Choroid plexus epithelial cell (primary cell): ENCODE results near the gene KRTAP5-3.

Experiments used
- DNase-seq: peaks from one replicate; pipeline ENCODE4 v3.0.0-alpha.2; 2010; ENCODE audit warnings: low read depth
- H3K4me3 ChIP-seq: 2 replicates; pipeline ENCODE4 v1.5.1; 2011; ENCODE audit warnings: low read depth, mild to moderate bottlenecking, control low read depth, low read length, moderate library complexity
- CTCF ChIP-seq: conservative IDR thresholded peaks from 2 replicates; pipeline ENCODE4 v1.5.1; 2011; ENCODE audit warnings: low read depth, mild to moderate bottlenecking, control low read depth, inconsistent platforms, low read length, moderate library complexity

Gene KRTAP5-3

DNA sequence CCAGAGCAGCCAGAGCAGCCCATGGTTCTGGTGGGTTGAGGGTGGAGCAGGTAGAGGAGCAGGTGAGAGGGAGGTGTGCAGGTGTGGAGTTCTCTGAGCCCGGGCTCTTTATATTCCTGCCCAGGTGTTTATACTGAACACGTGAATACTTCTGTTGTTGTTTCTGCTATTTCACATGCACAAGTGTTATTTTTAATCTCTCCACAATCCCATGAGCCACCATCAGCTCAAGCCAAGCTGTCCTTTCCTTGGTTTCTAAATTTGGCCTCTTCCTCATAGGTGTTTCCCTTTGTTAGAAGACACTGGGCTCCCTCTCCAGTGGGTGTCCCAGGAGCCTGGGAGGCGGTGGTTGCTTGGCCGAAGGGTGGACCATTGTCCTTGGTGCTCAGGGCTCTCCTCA, at the start of gene KRTAP5-3:
KRTAP5-3 (minus strand) TSS at position 101 of the 400 bp plus-strand sequence; CDS start at position 23, 78 bp downstream.
- no peak for TF ChIP-seq CTCF
- H3K4me3 ChIP-seq: no peak within 1 kb of the TSS
- no peak for DNase-seq

- H3K4me3 ChIP-seq: no peak overlapping the region
- TF ChIP-seq CTCF: no peak
- no peak for DNase-seq
These were observed 48.4 kb upstream of the KRTAP5-3 start for GRCh38 chr11:1656670-1657069.

DNA sequence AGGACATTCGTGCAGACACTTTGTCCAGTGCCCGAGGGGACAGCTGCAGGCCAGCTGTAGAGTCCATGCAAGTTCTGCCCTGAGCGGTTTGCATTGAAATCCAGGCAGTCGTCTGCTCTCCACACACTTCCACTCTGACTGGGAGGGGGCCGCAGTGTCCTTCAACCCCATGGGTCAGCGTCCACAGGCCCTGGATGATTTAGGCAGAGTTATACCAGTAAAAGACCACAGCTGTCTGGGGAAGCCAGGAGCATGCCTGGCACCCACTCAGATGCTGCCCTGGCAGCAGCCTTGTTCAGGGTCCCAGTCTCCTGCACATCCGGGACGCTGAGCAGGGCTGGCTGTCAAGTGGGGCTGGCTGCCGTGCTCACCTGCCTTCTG, 47.8 kb upstream of the KRTAP5-3 start:
- H3K4me3 ChIP-seq: no peak overlapping the region
- DNase-seq: no peak
- no peak for TF ChIP-seq CTCF

GRCh38 chr11:1655168-1656060, 47.2 kb upstream of the KRTAP5-3 start:
- DNase-seq: no peak
- H3K4me3 ChIP-seq: no peak overlapping the region
- TF ChIP-seq CTCF: no peak

GRCh38 chr11:1654388-1655167, 46.3 kb upstream of the KRTAP5-3 start:
- H3K4me3 ChIP-seq: no peak overlapping the region
- DNase-seq: peak; percentile 10
- TF ChIP-seq CTCF: no peak

GRCh38 chr11:1653541-1654387, 45.5 kb upstream of the KRTAP5-3 start:
- no peak for TF ChIP-seq CTCF
- DNase-seq: no peak
- no peak overlapping the region for H3K4me3 ChIP-seq
